ENCODE data around the gene DIMT1.

Gene DIMT1

GRCh38 chr5:62403411-62404250, at the start of gene DIMT1:
Gene DIMT1 (minus strand): TSS chr5:62403905. CDS start chr5:62403772, 133 bp downstream.
- DNase-seq: peak; percentile 98

GRCh38 chr5:62450259-62450658, 46.6 kb upstream of the DIMT1 start:
- DNase-seq: peak; percentile 36

- DNase-seq: no peak
Observed at GRCh38 chr5:62448528-62448927, 44.8 kb upstream of the DIMT1 start.

- no peak for DNase-seq
Observed at GRCh38 chr5:62432621-62433064, 28.9 kb upstream of the DIMT1 start.

- DNase-seq: no peak
Observed at GRCh38 chr5:62431735-62432620, 28.3 kb upstream of the DIMT1 start.

- DNase-seq: no peak
Observed at GRCh38 chr5:62424763-62425162, 21.1 kb upstream of the DIMT1 start.

GRCh38 chr5:62421414-62421813, 17.7 kb upstream of the DIMT1 start:
- no peak for DNase-seq

- DNase-seq: no peak
Observed at GRCh38 chr5:62419609-62420008, 15.9 kb upstream of the DIMT1 start.

- no peak for DNase-seq
Observed at GRCh38 chr5:62418462-62419076, 14.9 kb upstream of the DIMT1 start.

- DNase-seq: no peak
Observed at GRCh38 chr5:62413711-62414110, 10.0 kb upstream of the DIMT1 start.

- peak; percentile 100 for DNase-seq
Observed at GRCh38 chr5:62412549-62413329, 9.0 kb upstream of the DIMT1 start, which contains the start of gene IPO11. Gene IPO11 (plus strand): TSS chr5:62412763. CDS start chr5:62437280, 24,517 bp downstream.

- peak; percentile 13 for DNase-seq
Observed at GRCh38 chr5:62395210-62395950, 8.3 kb downstream of the DIMT1 start.

GRCh38 chr5:62386824-62387223, 16.9 kb downstream of the DIMT1 start:
- no peak for DNase-seq

- DNase-seq: no peak
Observed at GRCh38 chr5:62385816-62386400, 17.8 kb downstream of the DIMT1 start.

GRCh38 chr5:62385131-62385530, 18.6 kb downstream of the DIMT1 start:
- no peak for DNase-seq

GRCh38 chr5:62376064-62376463, 27.6 kb downstream of the DIMT1 start:
- DNase-seq: no peak

- DNase-seq: no peak
Observed at GRCh38 chr5:62375627-62376026, 28.1 kb downstream of the DIMT1 start.

- no peak for DNase-seq
Observed at GRCh38 chr5:62374090-62374489, 29.6 kb downstream of the DIMT1 start.

- DNase-seq: no peak
Observed at GRCh38 chr5:62373382-62373781, 30.3 kb downstream of the DIMT1 start.

- no peak for DNase-seq
Observed at GRCh38 chr5:62372600-62372999, 31.1 kb downstream of the DIMT1 start.

- no peak for DNase-seq
Observed at GRCh38 chr5:62371409-62371808, 32.3 kb downstream of the DIMT1 start.

All from activated CD4-positive, alpha-beta T cell treated with anti-CD3 and anti-CD28 coated beads, Interleukin-10, Interleukin-2, amounts not matched to agents 100 ng/mL and 50 ng/mL, durations not matched to agents 16 hours and 8 hours (primary cell).